ENCODE measurements around the gene BTBD6.
"Not testable (repeated sequence)": the region's sequence is repeated elsewhere in the genome, so short reads cannot be mapped to it uniquely, and the experiment has no call there.

- not testable (repeated sequence) for TF ChIP-seq CTCF (IDR thresholded peaks at IDR 0.05 in 4 of 5, conservative IDR thresholded peaks at IDR 0.05 in 1 of 5); POLR2A (IDR thresholded peaks at IDR 0.05)
Observed at GRCh38 chr14:105277448-105277847, 29.1 kb downstream of the BTBD6 start.
